Inflammatory macrophage treated with lipopolysaccharide for 4 hours (primary cell): ENCODE measurements around the gene HOXB6.

Experiments
- DNase-seq: peaks from one replicate; pipeline ENCODE4 v3.0.0-alpha.2; 2020

Gene HOXB6

GRCh38 chr17:48577946-48578615 is 26.7 kb downstream of the HOXB6 start, which contains the start of gene HOXB4:
Gene HOXB4 (minus strand): TSS chr17:48578350. CDS start chr17:48578319, 31 bp downstream.
- peak; percentile 63 for DNase-seq

- no peak for DNase-seq
Measured at GRCh38 chr17:48577330-48577945, 27.3 kb downstream of the HOXB6 start.

- DNase-seq: no peak
Measured at GRCh38 chr17:48576479-48577309, 28.1 kb downstream of the HOXB6 start.

GRCh38 chr17:48575673-48576478 is 28.9 kb downstream of the HOXB6 start:
- DNase-seq: peak; percentile 37

GRCh38 chr17:48575066-48575582 is 29.7 kb downstream of the HOXB6 start:
- DNase-seq: no peak

GRCh38 chr17:48574505-48575065 is 30.2 kb downstream of the HOXB6 start:
- no peak for DNase-seq

GRCh38 chr17:48571826-48572417 is 32.9 kb downstream of the HOXB6 start:
- no peak for DNase-seq

- no peak for DNase-seq
Measured at GRCh38 chr17:48571024-48571818, 33.6 kb downstream of the HOXB6 start.

GRCh38 chr17:48570325-48571023 is 34.3 kb downstream of the HOXB6 start:
- no peak for DNase-seq

GRCh38 chr17:48569674-48570324 is 35.0 kb downstream of the HOXB6 start:
- no peak for DNase-seq

- DNase-seq: no peak
Measured at GRCh38 chr17:48569240-48569582, 35.6 kb downstream of the HOXB6 start.

- DNase-seq: no peak
Measured at GRCh38 chr17:48568499-48569239, 36.1 kb downstream of the HOXB6 start.

- DNase-seq: no peak
Measured at GRCh38 chr17:48567646-48568354, 37.0 kb downstream of the HOXB6 start.

- DNase-seq: no peak
Measured at GRCh38 chr17:48567209-48567608, 37.6 kb downstream of the HOXB6 start.

- DNase-seq: no peak
Measured at GRCh38 chr17:48566717-48567116, 38.1 kb downstream of the HOXB6 start.

GRCh38 chr17:48565925-48566710 is 38.7 kb downstream of the HOXB6 start:
- DNase-seq: no peak

- DNase-seq: no peak
Measured at GRCh38 chr17:48565022-48565554, 39.7 kb downstream of the HOXB6 start.
